Keratinocyte (primary cell): ENCODE results near the gene MFAP2. TPM values are rescaled to one million over a fixed set of nuclear protein-coding genes. Genes with fewer than 3 reads are reported as not detected.

ENCODE experiments used
- DNase-seq: peaks from one replicate; pipeline ENCODE4 v3.0.0-alpha.2; 2011; ENCODE audit warnings: low read depth, missing footprints, low spot score
- FAIRE-seq: peaks from 2 replicates; lab custom pipeline; 2011; peaks lifted over from hg19 to GRCh38; lab: Jason Lieb, UNC
- H2AFZ ChIP-seq: 2 replicates; pipeline ENCODE4 v1.6.0; 2012; ENCODE audit warnings: low read length, control low read depth, inconsistent platforms; ENCODE audit not compliant: control insufficient read depth
- H3K27ac ChIP-seq: 2 replicates; pipeline ENCODE4 v1.5.1; 2011; ENCODE audit warnings: low read length; ENCODE audit not compliant: control insufficient read depth, insufficient read depth
- H3K27me3 ChIP-seq: 3 replicates; pipeline ENCODE4 v1.6.0; 2011; ENCODE audit warnings: low read length; ENCODE audit not compliant: control insufficient read depth, insufficient read depth; ENCODE audit errors: extremely low read depth
- H3K36me3 ChIP-seq, 2 experiments: 2 replicates in 1 of 2; 3 replicates in 1 of 2; pipeline ENCODE4 v1.5.1; 2011; ENCODE audit warnings: low read length in 2 of 2, mild to moderate bottlenecking in 1 of 2; ENCODE audit not compliant: control insufficient read depth in 2 of 2, insufficient read depth in 2 of 2; ENCODE audit errors: extremely low read depth in 1 of 2
- H3K4me1 ChIP-seq: 3 replicates; pipeline ENCODE4 v1.5.1; 2011; ENCODE audit warnings: low read length; ENCODE audit not compliant: control insufficient read depth, insufficient read depth; ENCODE audit errors: extremely low read depth
- H3K4me2 ChIP-seq: 3 replicates; pipeline ENCODE4 v1.6.0; 2011; ENCODE audit warnings: low read depth, low read length; ENCODE audit not compliant: control insufficient read depth, insufficient read depth; ENCODE audit errors: extremely low read depth
- H3K4me3 ChIP-seq, 3 experiments: fragments of 200-600 bp in 1 of 3; sonication (generic) in 1 of 3; 2 replicates in 2 of 3; 3 replicates in 1 of 3; pipeline ENCODE4 v1.5.1; 2011 to 2016; ENCODE audit warnings: low read length in 3 of 3, mild to moderate bottlenecking in 3 of 3, control low read depth in 2 of 3, inconsistent platforms in 1 of 3, low read depth in 1 of 3, mixed read lengths in 1 of 3, mixed run types in 1 of 3, moderate library complexity in 1 of 3; ENCODE audit not compliant: control insufficient read depth in 2 of 3, insufficient read depth in 2 of 3; ENCODE audit errors: extremely low read depth in 1 of 3
- H3K79me2 ChIP-seq: 2 replicates; pipeline ENCODE4 v1.6.0; 2012; ENCODE audit warnings: low read length; ENCODE audit not compliant: control insufficient read depth, insufficient read depth
- H3K9ac ChIP-seq: 3 replicates; pipeline ENCODE4 v1.6.0; 2011; ENCODE audit warnings: low read length; ENCODE audit not compliant: control insufficient read depth, insufficient read depth; ENCODE audit errors: extremely low read depth
- H3K9me1 ChIP-seq: 3 replicates; pipeline ENCODE4 v1.6.0; 2011; ENCODE audit warnings: low read length; ENCODE audit not compliant: control insufficient read depth, insufficient read depth; ENCODE audit errors: extremely low read depth
- H3K9me3 ChIP-seq: 2 replicates; pipeline ENCODE4 v1.5.1; 2012; ENCODE audit warnings: low read depth, low read length; ENCODE audit not compliant: control insufficient read depth
- H4K20me1 ChIP-seq: 3 replicates; pipeline ENCODE4 v1.6.0; 2011; ENCODE audit warnings: low read length; ENCODE audit not compliant: control insufficient read depth, insufficient read depth; ENCODE audit errors: extremely low read depth
- EZH2 ChIP-seq: IDR thresholded peaks from one replicate; pipeline ENCODE4 v1.6.1; 2012; ENCODE audit warnings: inconsistent platforms, mild to moderate bottlenecking, low read length, moderate library complexity
- dilution Hi-C: fragments of 300-500 bp; cut with MboI; formaldehyde crosslinking; loops from one replicate; pipeline ENCODE4 v1.7.0; 2020; ENCODE audit warnings: low sequenced_read_pairs; ENCODE audit not compliant: extremely low pct_ligation_motif_present
- polyA plus RNA-seq, 5 experiments: library from polyadenylated mRNA; depleted of rRNA in 3 of 5; stranded (reverse) in 3 of 5; stranded (forward) in 1 of 5; unstranded in 1 of 5; fragments of >200 nt; gene quantifications; 1 replicate in 1 of 5; 2 replicates in 3 of 5; 3 replicates in 1 of 5; pipeline versions ENCODE4 v1.2.1 to v1.2.3, GENCODE V29; 2011 to 2012; ENCODE audit warnings: missing spikeins in 2 of 5, low read depth in 1 of 5, low replicate concordance in 1 of 5
- TF ChIP-seq, protein P1 (sequence below), 3 experiments: IDR thresholded peaks in 1 of 3; conservative IDR thresholded peaks in 1 of 3; optimal IDR thresholded peaks in 1 of 3; 2 replicates in 2 of 3; 3 replicates in 1 of 3; pipeline versions ENCODE3 to v1.5.1; 2011; ENCODE audit warnings: low read length in 3 of 3, mild to moderate bottlenecking in 3 of 3, moderate library complexity in 2 of 3, control low read depth in 1 of 3, inconsistent platforms in 1 of 3; ENCODE audit not compliant: insufficient read depth in 2 of 3; ENCODE audit errors: extremely low read depth in 1 of 3

MFAP2 gene
- polyA plus RNA-seq, 1 donor (not counting 4 experiments of a cell fraction or from before 2014, with no cell fraction given), result 34.6 TPM

GRCh38 chr1:17027403-17027802 lies 47.0 kb upstream of the MFAP2 start:
- FAIRE-seq (no peak), DNase-seq (no peak)
- no peaks in the 10 kb centered on the region for H3K9me3 ChIP-seq
- H4K20me1 ChIP-seq, result no peaks in the 10 kb centered on the region
- no peaks in the 10 kb centered on the region for H3K79me2 ChIP-seq
- no peak overlapping the region for H3K4me3 ChIP-seq
- TF ChIP-seq EZH2, result no peak
- TF ChIP-seq, protein P1, sequence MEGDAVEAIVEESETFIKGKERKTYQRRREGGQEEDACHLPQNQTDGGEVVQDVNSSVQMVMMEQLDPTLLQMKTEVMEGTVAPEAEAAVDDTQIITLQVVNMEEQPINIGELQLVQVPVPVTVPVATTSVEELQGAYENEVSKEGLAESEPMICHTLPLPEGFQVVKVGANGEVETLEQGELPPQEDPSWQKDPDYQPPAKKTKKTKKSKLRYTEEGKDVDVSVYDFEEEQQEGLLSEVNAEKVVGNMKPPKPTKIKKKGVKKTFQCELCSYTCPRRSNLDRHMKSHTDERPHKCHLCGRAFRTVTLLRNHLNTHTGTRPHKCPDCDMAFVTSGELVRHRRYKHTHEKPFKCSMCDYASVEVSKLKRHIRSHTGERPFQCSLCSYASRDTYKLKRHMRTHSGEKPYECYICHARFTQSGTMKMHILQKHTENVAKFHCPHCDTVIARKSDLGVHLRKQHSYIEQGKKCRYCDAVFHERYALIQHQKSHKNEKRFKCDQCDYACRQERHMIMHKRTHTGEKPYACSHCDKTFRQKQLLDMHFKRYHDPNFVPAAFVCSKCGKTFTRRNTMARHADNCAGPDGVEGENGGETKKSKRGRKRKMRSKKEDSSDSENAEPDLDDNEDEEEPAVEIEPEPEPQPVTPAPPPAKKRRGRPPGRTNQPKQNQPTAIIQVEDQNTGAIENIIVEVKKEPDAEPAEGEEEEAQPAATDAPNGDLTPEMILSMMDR (optimal IDR thresholded peaks at IDR 0.05 in 1 of 3, IDR thresholded peaks at IDR 0.05 in 1 of 3, conservative IDR thresholded peaks at IDR 0.05 in 1 of 3; ENCODE audit: extremely low read depth in 1 of 3, insufficient read depth in 2 of 3, low read length in 3 of 3), result no peak
- no peaks in the 10 kb centered on the region for H3K9me1 ChIP-seq
- no peak overlapping the region for H2AFZ ChIP-seq
- no peak overlapping the region for H3K27ac ChIP-seq
- H3K36me3 ChIP-seq, result peaks cover 37 to 40% of the 10 kb centered on the region in 2 experiments
- no peaks in the 10 kb centered on the region for H3K27me3 ChIP-seq
- dilution Hi-C loops, result no loop called here
- H3K4me2 ChIP-seq, result no peak overlapping the region
- H3K9ac ChIP-seq, result no peak overlapping the region
- H3K4me1 ChIP-seq, result no peaks in the 10 kb centered on the region

DNA sequence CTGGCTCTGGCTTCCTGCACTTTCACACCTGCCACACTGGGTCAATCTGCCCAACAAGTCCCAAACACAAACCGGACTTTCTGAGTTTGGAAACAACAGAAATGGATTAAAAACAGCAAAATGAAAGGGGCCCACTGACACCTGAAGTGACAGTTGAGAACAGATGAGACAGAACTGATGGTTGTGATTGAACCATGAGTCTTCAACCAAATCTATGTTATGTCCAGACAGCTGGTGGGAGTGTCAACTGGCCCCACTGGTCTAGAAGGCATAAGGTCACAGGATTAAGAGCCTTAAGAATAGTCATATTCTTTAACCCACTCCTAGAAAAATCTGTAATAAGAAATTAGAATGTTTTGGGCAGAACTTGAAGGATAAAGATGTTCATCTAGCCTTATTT lies 44.3 kb upstream of the MFAP2 start:
- dilution Hi-C loops, result no loop called here
- DNase-seq, result no peak
- H3K9me3 ChIP-seq, result no peaks in the 10 kb centered on the region
- no peaks in the 10 kb centered on the region for H3K4me1 ChIP-seq
- TF ChIP-seq, protein P1 (optimal IDR thresholded peaks at IDR 0.05 in 1 of 3, IDR thresholded peaks at IDR 0.05 in 1 of 3, conservative IDR thresholded peaks at IDR 0.05 in 1 of 3; ENCODE audit: extremely low read depth in 1 of 3, insufficient read depth in 2 of 3, low read length in 3 of 3), result no peak
- no peaks in the 10 kb centered on the region for H3K27me3 ChIP-seq
- no peak overlapping the region for H3K4me3 ChIP-seq
- H3K9me1 ChIP-seq, result no peaks in the 10 kb centered on the region
- no peaks in the 10 kb centered on the region for H4K20me1 ChIP-seq
- H2AFZ ChIP-seq, result no peak overlapping the region
- no peaks in the 10 kb centered on the region for H3K79me2 ChIP-seq
- H3K27ac ChIP-seq, result no peak overlapping the region
- peaks cover 42 to 51% of the 10 kb centered on the region in 2 experiments for H3K36me3 ChIP-seq
- FAIRE-seq, result no peak
- no peak overlapping the region for H3K9ac ChIP-seq
- no peak overlapping the region for H3K4me2 ChIP-seq
